K562 (cell line): Measurements from ENCODE around the gene PRCC. TPM values are rescaled to one million over a fixed set of nuclear protein-coding genes. Genes with fewer than 3 reads are reported as not detected.

Experiments used
- ARHGAP35 ChIP-seq: fragments of 450-650 bp; IDR thresholded peaks from 2 replicates; pipeline ENCODE4 v1.6.1; 2018; ENCODE audit not compliant: partially characterized antibody
- BCOR ChIP-seq: fragments of 450-650 bp; IDR thresholded peaks from 2 replicates; pipeline ENCODE4 v1.6.1; 2016
- BRD4 ChIP-seq: fragments of 200-600 bp; sonication (generic); IDR thresholded peaks from 2 replicates; pipeline ENCODE4 v1.6.1; 2017; ENCODE audit warnings: inconsistent platforms
- DIDO1 ChIP-seq: fragments of 450-650 bp; IDR thresholded peaks from 2 replicates; pipeline ENCODE4 v1.6.1; 2016; ENCODE audit warnings: low read depth, missing biosample characterization, missing genetic modification characterization
- ELF1 ChIP-seq: fragments of 200-800 bp; sonication (Bioruptor generic); IDR thresholded peaks from 2 replicates; pipeline ENCODE4 v1.6.1; 2016; ENCODE audit warnings: missing genetic modification characterization, missing compliant biosample characterization
- FOS ChIP-seq: IDR thresholded peaks from 3 replicates; pipeline ENCODE4 v1.6.1; 2011; ENCODE audit not compliant: insufficient read length; ENCODE audit errors: extremely low read depth
- HMBOX1 ChIP-seq: sonication (generic); IDR thresholded peaks from 2 replicates; pipeline ENCODE4 v1.6.1; 2016
- JUNB ChIP-seq: fragments of 450-650 bp; formaldehyde crosslinking; conservative IDR thresholded peaks from 2 replicates; pipeline ENCODE4 v1.4.0; 2020; ENCODE audit warnings: mild to moderate bottlenecking
- LEF1 ChIP-seq: fragments of 450-650 bp; IDR thresholded peaks from 2 replicates; pipeline ENCODE4 v1.6.1; 2016; ENCODE audit warnings: mild to moderate bottlenecking
- MAFF ChIP-seq: IDR thresholded peaks from 2 replicates; pipeline ENCODE4 v1.6.1; 2012; ENCODE audit warnings: low read length, improper control_type of control experiment
- MNT ChIP-seq, 2 experiments: fragments of 450-650 bp; conservative IDR thresholded peaks; 2 replicates each; pipeline ENCODE4 v1.6.1; 2017; ENCODE audit warnings: mild to moderate bottlenecking in 2 of 2, moderate library complexity in 2 of 2
- MTA3 ChIP-seq: fragments of 450-650 bp; formaldehyde crosslinking; IDR thresholded peaks from 2 replicates; pipeline ENCODE4 v1.6.1; 2017; ENCODE audit warnings: mild to moderate bottlenecking, borderline replicate concordance
- NCOR1 ChIP-seq: fragments of 450-650 bp; IDR thresholded peaks from 2 replicates; pipeline ENCODE4 v1.6.1; 2016; ENCODE audit warnings: mild to moderate bottlenecking, moderate library complexity
- NFIX ChIP-seq: fragments of 250-450 bp; sonication (Bioruptor Pico); IDR thresholded peaks from 2 replicates; pipeline ENCODE4 v1.4.0; 2020; ENCODE audit warnings: low read depth, mild to moderate bottlenecking, moderate library complexity
- PTBP1 ChIP-seq: fragments of 200-400 bp; formaldehyde crosslinking; IDR thresholded peaks from 2 replicates; pipeline ENCODE4 v1.6.1; 2017; ENCODE audit warnings: low read depth, low read length
- TCF3 ChIP-seq: sonication (generic); formaldehyde crosslinking; IDR thresholded peaks from 2 replicates; pipeline ENCODE4 v1.4.0; 2020; ENCODE audit warnings: mild to moderate bottlenecking, missing genetic modification reagents
- TEAD4 ChIP-seq, 2 experiments: sonication (generic) in 1 of 2; formaldehyde crosslinking in 1 of 2; IDR thresholded peaks; 2 replicates each; pipeline versions ENCODE4 v1.6.1 to v1.8.0; 2012 to 2022; ENCODE audit warnings: borderline replicate concordance in 1 of 2, inconsistent platforms in 1 of 2, low read length in 1 of 2, mild to moderate bottlenecking in 1 of 2, missing genetic modification reagents in 1 of 2
- ZBTB11 ChIP-seq, 3 experiments: fragments of 200-800 bp in 1 of 3; fragments of 250-450 bp in 1 of 3; fragments of 450-650 bp in 1 of 3; sonication (Bioruptor Pico) in 1 of 3; sonication (Bioruptor generic) in 1 of 3; formaldehyde crosslinking in 1 of 3; IDR thresholded peaks; 2 replicates each; pipeline versions ENCODE4 v1.6.1 to v1.8.0; 2016 to 2022; ENCODE audit warnings: mild to moderate bottlenecking in 2 of 3, missing genetic modification characterization in 2 of 3, missing compliant biosample characterization in 1 of 3, moderate library complexity in 1 of 3
- ZNF3 ChIP-seq: fragments of 250-450 bp; sonication (Bioruptor Pico); IDR thresholded peaks from 2 replicates; pipeline ENCODE4 v1.5.0; 2021; ENCODE audit warnings: mild to moderate bottlenecking, moderate library complexity
- ZNF75A ChIP-seq: fragments of 450-650 bp; formaldehyde crosslinking; IDR thresholded peaks from 2 replicates; pipeline ENCODE4 v1.4.0; 2020; ENCODE audit warnings: mild to moderate bottlenecking
- polyA plus RNA-seq, 8 experiments: library from polyadenylated mRNA; depleted of rRNA in 4 of 8; stranded (reverse) in 5 of 8; unstranded in 3 of 8; fragments of >200 nt; fragmentation: Nextera tagmentation in 2 of 8; fragmentation: Illumina TruSeq in 1 of 8; extraction: Ambion mirVana in 2 of 8; extraction: Trizol in 1 of 8; gene quantifications; 2 replicates each; pipeline versions ENCODE4 v1.2.1 to v1.2.3, GENCODE V29; 2011 to 2014; ENCODE audit warnings: inconsistent platforms in 1 of 8, missing spikeins in 1 of 8
- total RNA-seq, 7 experiments: library from RNA; depleted of rRNA in 6 of 7; stranded (reverse); fragments of >200 nt in 6 of 7; fragmentation: Illumina TruSeq in 2 of 7; extraction: Trizol in 2 of 7; gene quantifications; 2 replicates each; pipeline versions ENCODE4 v1.2.1 to v1.2.3, GENCODE V29; 2011 to 2021; ENCODE audit warnings: low replicate concordance in 1 of 7
- TF ChIP-seq, protein P1 (sequence below): fragments of 250-450 bp; sonication (Bioruptor Pico); IDR thresholded peaks from 2 replicates; pipeline ENCODE4 v1.4.0; 2020

Gene PRCC
- total and polyA plus RNA-seq, 9 of the 15 experiments (the other 6 are each of a cell fraction or from before 2014, with no cell fraction given), result 23.9 to 201 (median 41.1) TPM

DNA sequence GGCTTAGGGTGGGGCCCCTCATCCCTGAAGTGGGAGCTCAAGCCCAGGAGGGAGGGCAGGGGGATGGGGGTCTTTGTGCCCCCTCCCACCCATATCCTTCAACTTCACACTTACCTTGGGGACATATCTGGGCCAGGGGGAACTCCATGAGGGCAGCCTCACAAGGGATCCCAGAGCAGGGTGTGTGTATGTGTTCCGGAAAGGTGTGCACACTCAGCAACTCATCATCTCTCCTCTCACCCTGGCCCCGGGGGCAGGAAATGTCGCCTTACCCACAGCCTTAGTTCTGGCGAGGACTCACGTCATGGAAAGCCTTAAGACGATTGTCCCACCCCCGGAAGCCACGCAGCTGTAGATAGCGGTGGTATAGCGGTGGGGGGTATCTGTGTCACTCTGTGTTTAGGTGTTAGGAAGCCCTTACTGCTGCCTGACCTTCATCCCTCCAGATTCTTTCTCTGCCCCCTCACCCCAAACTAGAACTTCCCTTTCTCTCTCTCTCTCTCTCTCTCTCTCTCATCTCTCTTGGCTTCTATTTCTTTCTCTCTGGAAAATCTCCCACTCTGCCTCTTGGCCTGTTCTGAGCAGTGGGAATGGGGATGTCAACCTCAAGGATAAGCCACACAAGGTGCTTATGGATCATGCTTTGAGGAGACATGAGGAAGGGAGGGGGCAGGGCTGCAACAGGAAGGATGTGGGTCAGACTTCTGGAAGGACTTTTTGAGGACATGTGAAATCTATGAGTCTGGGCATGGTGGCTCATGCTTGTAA, 49.4 kb downstream of the PRCC start, which contains the start of gene SH2D2A (continued):
- TF ChIP-seq LEF1, result peak; percentile 44; the same call in 1 of the 2 replicates
- no peak for TF ChIP-seq HMBOX1
- TF ChIP-seq ARHGAP35, result no peak
- peak; percentile 32 for TF ChIP-seq NCOR1
- TF ChIP-seq BRD4, result peak; percentile 65; the same call in 1 of the 2 replicates
- no peak for TF ChIP-seq ZNF75A (CRISPR knock-in tag)
- TF ChIP-seq DIDO1 (tag), result no peak
- TF ChIP-seq ZNF3 (CRISPR knock-in tag), result no peak
- TF ChIP-seq MNT (conservative IDR thresholded peaks at IDR 0.05), result peak; percentile 12 to 42; a peak in 1 of 4 replicates
- TF ChIP-seq, protein P1, sequence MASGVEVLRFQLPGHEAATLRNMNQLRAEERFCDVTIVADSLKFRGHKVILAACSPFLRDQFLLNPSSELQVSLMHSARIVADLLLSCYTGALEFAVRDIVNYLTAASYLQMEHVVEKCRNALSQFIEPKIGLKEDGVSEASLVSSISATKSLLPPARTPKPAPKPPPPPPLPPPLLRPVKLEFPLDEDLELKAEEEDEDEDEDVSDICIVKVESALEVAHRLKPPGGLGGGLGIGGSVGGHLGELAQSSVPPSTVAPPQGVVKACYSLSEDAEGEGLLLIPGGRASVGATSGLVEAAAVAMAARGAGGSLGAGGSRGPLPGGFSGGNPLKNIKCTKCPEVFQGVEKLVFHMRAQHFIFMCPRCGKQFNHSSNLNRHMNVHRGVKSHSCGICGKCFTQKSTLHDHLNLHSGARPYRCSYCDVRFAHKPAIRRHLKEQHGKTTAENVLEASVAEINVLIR (CRISPR knock-in tag), result peak; percentile 82
- TF ChIP-seq BCOR, result peak; percentile 93
- 0 out of 2 replicates have a peak, but pooled peaks have one; percentile 21 for TF ChIP-seq MAFF
- peak; percentile 54; the same call in 1 of the 2 replicates for TF ChIP-seq ELF1
- peak; percentile 62; the same call in 1 of the 2 replicates for TF ChIP-seq MTA3
- TF ChIP-seq JUNB (CRISPR knock-in tag), result no peak
- TF ChIP-seq NFIX (CRISPR knock-in tag), result no peak
- peak; percentile 36 for TF ChIP-seq TCF3 (CRISPR knock-in tag)
- peak in 1 of 3 experiments; percentile 36; a peak in 1 of 6 replicates for TF ChIP-seq ZBTB11 (CRISPR knock-in tag; IDR thresholded peaks at IDR 0.05)
- TF ChIP-seq FOS, result no peak
- peak; percentile 24; the same call in 1 of the 2 replicates for TF ChIP-seq TEAD4 (IDR thresholded peaks at IDR 0.05; ENCODE audit: low read length)
- TF ChIP-seq TEAD4 (CRISPR knock-in tag; IDR thresholded peaks at IDR 0.05; ENCODE audit: borderline replicate concordance), result no peak
- no peak for TF ChIP-seq PTBP1
